22Rv1 (cell line): ENCODE results near the gene AUTS2.

Source experiments
- ZFX ChIP-seq: fragments of 450-650 bp; IDR thresholded peaks from 2 replicates; pipeline ENCODE4 v1.6.1; 2017; ENCODE audit warnings: antibody characterized with exemption, borderline replicate concordance
- TF ChIP-seq, protein P1 (sequence below): fragments of 450-650 bp; IDR thresholded peaks from 2 replicates; pipeline ENCODE4 v1.5.1; 2017; ENCODE audit warnings: mild to moderate bottlenecking

GRCh38 chr7:70787286-70787685, 1189.0 kb downstream of the AUTS2 start:
- TF ChIP-seq, protein P1, sequence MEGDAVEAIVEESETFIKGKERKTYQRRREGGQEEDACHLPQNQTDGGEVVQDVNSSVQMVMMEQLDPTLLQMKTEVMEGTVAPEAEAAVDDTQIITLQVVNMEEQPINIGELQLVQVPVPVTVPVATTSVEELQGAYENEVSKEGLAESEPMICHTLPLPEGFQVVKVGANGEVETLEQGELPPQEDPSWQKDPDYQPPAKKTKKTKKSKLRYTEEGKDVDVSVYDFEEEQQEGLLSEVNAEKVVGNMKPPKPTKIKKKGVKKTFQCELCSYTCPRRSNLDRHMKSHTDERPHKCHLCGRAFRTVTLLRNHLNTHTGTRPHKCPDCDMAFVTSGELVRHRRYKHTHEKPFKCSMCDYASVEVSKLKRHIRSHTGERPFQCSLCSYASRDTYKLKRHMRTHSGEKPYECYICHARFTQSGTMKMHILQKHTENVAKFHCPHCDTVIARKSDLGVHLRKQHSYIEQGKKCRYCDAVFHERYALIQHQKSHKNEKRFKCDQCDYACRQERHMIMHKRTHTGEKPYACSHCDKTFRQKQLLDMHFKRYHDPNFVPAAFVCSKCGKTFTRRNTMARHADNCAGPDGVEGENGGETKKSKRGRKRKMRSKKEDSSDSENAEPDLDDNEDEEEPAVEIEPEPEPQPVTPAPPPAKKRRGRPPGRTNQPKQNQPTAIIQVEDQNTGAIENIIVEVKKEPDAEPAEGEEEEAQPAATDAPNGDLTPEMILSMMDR, result no peak
- no peak for TF ChIP-seq ZFX
